Vagina (tissue), 2 donors: ENCODE data around the gene BAX. TPM values are rescaled to one million over a fixed set of nuclear protein-coding genes. Genes with fewer than 3 reads are reported as not detected.

Experiments used
- DNase-seq, 2 donors: peaks; one replicate each; pipeline ENCODE4 v3.0.0-alpha.2; 2017; ENCODE audit errors: extremely low spot score in 2 of 2
- H3K27ac ChIP-seq: fragments of 200-600 bp; sonication (generic); one replicate; pipeline ENCODE4 v1.5.1; 2019
- H3K27me3 ChIP-seq: fragments of 200-600 bp; sonication (generic); one replicate; pipeline ENCODE4 v1.5.1; 2019
- H3K36me3 ChIP-seq, 2 donors: fragments of 200-600 bp; sonication (generic); one replicate each; pipeline ENCODE4 v1.5.1; 2017 to 2019
- H3K4me1 ChIP-seq: fragments of 200-600 bp; sonication (generic); one replicate; pipeline ENCODE4 v1.5.1; 2019
- H3K4me3 ChIP-seq, 2 donors: fragments of 200-600 bp; sonication (generic); 1 replicate in 1 of 2; 2 replicates in 1 of 2; pipeline ENCODE4 v1.5.1; 2016 to 2019
- H3K9me3 ChIP-seq: fragments of 200-600 bp; sonication (generic); one replicate; pipeline ENCODE4 v1.5.1; 2019
- POLR2A ChIP-seq, 2 donors: fragments of 450-650 bp; IDR thresholded peaks; one replicate each; pipeline ENCODE4 v1.6.1; 2017; ENCODE audit warnings: antibody characterized with exemption in 2 of 2, mild to moderate bottlenecking in 2 of 2, moderate library complexity in 2 of 2
- POLR2AphosphoS5 ChIP-seq, 2 donors: sonication (generic); formaldehyde crosslinking; IDR thresholded peaks; one replicate each; pipeline ENCODE4 v1.9.0; 2017; ENCODE audit warnings: antibody characterized with exemption in 2 of 2, mild to moderate bottlenecking in 2 of 2, low read depth in 1 of 2; ENCODE audit not compliant: insufficient read depth in 1 of 2
- intact Hi-C: fragments of 100-400 bp; cut with DNase I; formaldehyde crosslinking; loops from one replicate; pipeline ENCODE4 v1.15.1; 2023
- total RNA-seq: library from RNA; depleted of rRNA; stranded (reverse); fragments of >200 nt; gene quantifications from one replicate; pipeline ENCODE4 v1.2.3, GENCODE V29; 2016
- TF ChIP-seq, protein P1 (sequence below), 3 experiments: fragments of 450-650 bp in 2 of 3; fragments of 200-600 bp in 1 of 3; sonication (generic) in 1 of 3; IDR thresholded peaks; one replicate each; pipeline ENCODE4 v1.5.1; 2017 to 2019; ENCODE audit warnings: antibody characterized with exemption in 3 of 3, mild to moderate bottlenecking in 2 of 3, moderate library complexity in 2 of 3

Gene BAX
- total RNA-seq, 1 donor from 2014 or later = 52.3 TPM

GRCh38 chr19:48934837-48935236 lies 19.8 kb upstream of the BAX start:
- H3K36me3 ChIP-seq = no peaks in the 10 kb centered on the region
- intact Hi-C loops = no loop called here
- DNase-seq = no peak
- no peak overlapping the region for H3K4me3 ChIP-seq
- H3K27ac ChIP-seq = no peak overlapping the region
- TF ChIP-seq, protein P1, sequence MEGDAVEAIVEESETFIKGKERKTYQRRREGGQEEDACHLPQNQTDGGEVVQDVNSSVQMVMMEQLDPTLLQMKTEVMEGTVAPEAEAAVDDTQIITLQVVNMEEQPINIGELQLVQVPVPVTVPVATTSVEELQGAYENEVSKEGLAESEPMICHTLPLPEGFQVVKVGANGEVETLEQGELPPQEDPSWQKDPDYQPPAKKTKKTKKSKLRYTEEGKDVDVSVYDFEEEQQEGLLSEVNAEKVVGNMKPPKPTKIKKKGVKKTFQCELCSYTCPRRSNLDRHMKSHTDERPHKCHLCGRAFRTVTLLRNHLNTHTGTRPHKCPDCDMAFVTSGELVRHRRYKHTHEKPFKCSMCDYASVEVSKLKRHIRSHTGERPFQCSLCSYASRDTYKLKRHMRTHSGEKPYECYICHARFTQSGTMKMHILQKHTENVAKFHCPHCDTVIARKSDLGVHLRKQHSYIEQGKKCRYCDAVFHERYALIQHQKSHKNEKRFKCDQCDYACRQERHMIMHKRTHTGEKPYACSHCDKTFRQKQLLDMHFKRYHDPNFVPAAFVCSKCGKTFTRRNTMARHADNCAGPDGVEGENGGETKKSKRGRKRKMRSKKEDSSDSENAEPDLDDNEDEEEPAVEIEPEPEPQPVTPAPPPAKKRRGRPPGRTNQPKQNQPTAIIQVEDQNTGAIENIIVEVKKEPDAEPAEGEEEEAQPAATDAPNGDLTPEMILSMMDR (IDR thresholded peaks at IDR 0.05) = no peak
- TF ChIP-seq POLR2A (IDR thresholded peaks at IDR 0.05) = no peak
- TF ChIP-seq POLR2AphosphoS5 (IDR thresholded peaks at IDR 0.05; ENCODE audit: insufficient read depth in 1 of 2, low read depth in 1 of 2) = no peak
- H3K4me1 ChIP-seq = no peaks in the 10 kb centered on the region
- no peaks in the 10 kb centered on the region for H3K27me3 ChIP-seq
- H3K9me3 ChIP-seq = no peaks in the 10 kb centered on the region

GRCh38 chr19:48935864-48936263 lies 18.8 kb upstream of the BAX start:
- Histone ChIP-seq H3K27ac (no peak overlapping the region), H3K36me3 (no peaks in the 10 kb centered on the region), H3K4me3 (no peak overlapping the region), H3K4me1 (no peaks in the 10 kb centered on the region), H3K27me3 (no peaks in the 10 kb centered on the region), H3K9me3 (no peaks in the 10 kb centered on the region)
- intact Hi-C loops = no loop called here
- TF ChIP-seq, protein P1 (IDR thresholded peaks at IDR 0.05) = no peak
- TF ChIP-seq POLR2AphosphoS5 (IDR thresholded peaks at IDR 0.05; ENCODE audit: insufficient read depth in 1 of 2, low read depth in 1 of 2) (no peak), POLR2A (IDR thresholded peaks at IDR 0.05) (no peak)
- DNase-seq = no peak

- Histone ChIP-seq H3K4me1 (no peaks in the 10 kb centered on the region), H3K4me3 (no peak overlapping the region), H3K9me3 (no peaks in the 10 kb centered on the region), H3K27me3 (no peaks in the 10 kb centered on the region), H3K36me3 (no peaks in the 10 kb centered on the region), H3K27ac (no peak overlapping the region)
- intact Hi-C loops = no loop called here
- TF ChIP-seq POLR2A (IDR thresholded peaks at IDR 0.05) = no peak
- no peak for TF ChIP-seq POLR2AphosphoS5 (IDR thresholded peaks at IDR 0.05; ENCODE audit: insufficient read depth in 1 of 2, low read depth in 1 of 2)
- TF ChIP-seq, protein P1 (IDR thresholded peaks at IDR 0.05) = no peak
- DNase-seq = no peak
These were observed 16.4 kb upstream of the BAX start for GRCh38 chr19:48938256-48938655.

DNA sequence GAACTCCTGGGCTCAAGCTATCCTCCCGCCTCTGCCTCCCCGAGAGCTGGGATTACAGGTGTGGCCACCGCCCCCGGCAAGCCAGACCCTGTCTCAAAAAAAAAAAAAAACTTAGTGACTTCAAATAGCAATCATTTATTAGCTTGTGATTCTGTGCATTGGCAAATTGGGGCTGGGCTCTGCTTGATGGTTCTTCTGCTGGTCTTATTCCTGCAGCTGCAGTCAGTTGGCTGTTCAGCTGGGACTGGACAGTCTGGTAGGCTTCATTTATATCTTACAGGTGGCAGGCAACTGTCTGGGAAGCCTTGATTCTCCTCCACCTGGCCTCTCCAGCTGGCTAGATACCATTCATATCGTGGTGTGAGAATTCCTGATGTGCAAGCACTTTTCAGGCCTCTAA lies 13.8 kb upstream of the BAX start:
- Histone ChIP-seq H3K36me3 (no peaks in the 10 kb centered on the region), H3K27me3 (no peaks in the 10 kb centered on the region), H3K27ac (no peak overlapping the region), H3K9me3 (no peaks in the 10 kb centered on the region), H3K4me3 (no peak overlapping the region), H3K4me1 (no peaks in the 10 kb centered on the region)
- no peak for TF ChIP-seq POLR2AphosphoS5 (IDR thresholded peaks at IDR 0.05; ENCODE audit: insufficient read depth in 1 of 2, low read depth in 1 of 2)
- TF ChIP-seq, protein P1 (IDR thresholded peaks at IDR 0.05) = no peak
- no peak for TF ChIP-seq POLR2A (IDR thresholded peaks at IDR 0.05)
- intact Hi-C loops = no loop called here
- no peak for DNase-seq

- Histone ChIP-seq H3K4me3 (no peak overlapping the region), H3K27ac (no peak overlapping the region), H3K27me3 (no peaks in the 10 kb centered on the region), H3K36me3 (no peaks in the 10 kb centered on the region), H3K4me1 (no peaks in the 10 kb centered on the region), H3K9me3 (no peaks in the 10 kb centered on the region)
- no peak for TF ChIP-seq POLR2AphosphoS5 (IDR thresholded peaks at IDR 0.05; ENCODE audit: insufficient read depth in 1 of 2, low read depth in 1 of 2)
- TF ChIP-seq, protein P1 (IDR thresholded peaks at IDR 0.05) = no peak
- TF ChIP-seq POLR2A (IDR thresholded peaks at IDR 0.05) = no peak
- intact Hi-C loops = no loop called here
- DNase-seq = no peak
These were observed 11.6 kb upstream of the BAX start for GRCh38 chr19:48943081-48943480.
